ENCODE results near the gene VPS41.
"Not testable (repeated sequence)": the region's sequence is repeated elsewhere in the genome, so short reads cannot be mapped to it uniquely, and the experiment has no call there.

The VPS41 gene

DNA sequence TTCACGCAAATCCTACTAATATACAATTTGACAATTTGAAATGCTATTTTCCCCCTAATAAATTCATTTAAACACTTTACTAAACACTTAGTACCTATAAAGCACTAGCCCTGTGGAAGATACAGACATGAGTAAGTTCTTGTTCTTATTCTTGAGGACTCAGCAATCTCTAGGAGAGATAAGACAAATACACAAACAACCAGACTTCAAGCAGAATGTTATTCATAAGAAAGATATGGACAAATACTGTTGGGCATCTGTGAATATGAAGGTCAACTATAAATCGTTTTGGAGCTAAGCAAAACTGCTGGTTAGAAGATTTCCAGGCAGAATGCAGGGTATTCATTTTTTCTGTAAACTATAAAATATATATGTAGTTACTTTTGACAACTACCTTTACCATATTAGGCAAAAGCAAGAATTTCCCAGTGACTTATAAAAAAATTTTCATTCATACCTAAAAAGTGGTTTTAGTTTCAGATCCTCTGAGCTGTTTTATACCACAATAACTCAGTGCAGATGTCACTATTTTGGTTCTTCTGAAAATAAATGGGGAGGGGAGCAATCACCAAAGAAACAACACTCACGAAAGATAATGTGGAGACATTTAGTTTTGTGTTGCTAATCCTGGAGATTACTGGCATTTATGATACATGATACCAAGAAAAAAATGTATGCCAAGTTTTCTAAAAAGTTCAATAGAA, 3.8 kb downstream of the VPS41 start:
- DNase-seq, result no peak

DNA sequence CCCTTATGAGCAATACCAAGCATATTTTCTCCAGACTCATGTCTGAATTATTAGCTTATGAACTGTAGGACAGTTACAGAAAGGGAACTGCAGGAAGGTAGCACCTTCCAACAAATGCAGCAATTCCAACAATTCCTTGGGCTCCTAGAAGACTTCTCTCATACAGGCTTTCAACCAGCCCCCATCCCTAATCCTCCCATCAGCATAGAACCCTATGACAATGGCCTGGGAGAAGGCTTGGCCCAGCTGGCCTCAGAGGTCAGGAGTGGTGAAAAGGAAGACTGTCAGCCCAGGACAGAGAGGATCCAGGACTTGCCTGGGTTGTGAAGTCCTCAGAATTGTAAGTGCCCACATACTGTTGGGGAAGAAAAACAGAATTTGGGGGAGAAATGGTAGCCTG, 5.9 kb downstream of the VPS41 start:
- no peak for DNase-seq

DNA sequence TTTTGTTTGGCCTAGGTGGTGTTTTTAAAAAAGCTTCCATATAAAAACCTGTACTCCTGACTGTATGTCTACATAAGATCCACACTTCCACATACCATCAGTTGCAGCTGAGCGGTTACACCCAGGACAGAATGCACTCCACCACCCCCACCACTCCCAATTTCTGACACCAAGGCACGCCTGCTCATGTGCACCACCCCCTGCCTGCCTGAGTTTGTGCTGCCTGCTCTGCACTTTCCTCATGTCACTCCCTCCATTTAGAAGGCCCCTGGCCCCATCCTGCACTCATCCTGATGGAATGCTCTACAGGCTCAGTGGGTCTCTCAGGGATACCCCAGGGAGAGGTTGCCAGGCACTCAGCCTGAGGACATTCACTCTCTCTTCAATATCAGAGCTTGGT, 6.5 kb downstream of the VPS41 start:
- no peak for DNase-seq

DNA sequence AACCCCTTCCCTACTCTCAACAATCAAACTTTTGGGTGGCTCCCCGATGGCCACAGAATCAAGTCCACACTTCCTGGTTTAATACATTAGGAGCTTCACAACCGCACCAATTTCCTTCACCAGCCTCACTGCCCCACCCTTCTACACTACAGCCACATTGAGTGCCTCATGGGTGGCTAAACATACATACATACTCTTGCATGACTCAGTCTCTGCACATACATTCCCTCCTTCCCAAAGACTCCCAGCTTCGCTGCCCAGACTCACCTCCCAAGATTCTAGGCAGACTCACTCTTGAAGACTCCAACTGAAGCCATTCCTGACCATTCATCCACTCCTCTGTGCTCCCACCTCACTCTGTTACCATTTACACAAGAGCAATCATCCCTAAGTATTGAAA, 15.9 kb downstream of the VPS41 start:
- no peak for DNase-seq

- DNase-seq, result no peak
Observed at GRCh38 chr7:38890597-38890996, 18.4 kb downstream of the VPS41 start.

DNA sequence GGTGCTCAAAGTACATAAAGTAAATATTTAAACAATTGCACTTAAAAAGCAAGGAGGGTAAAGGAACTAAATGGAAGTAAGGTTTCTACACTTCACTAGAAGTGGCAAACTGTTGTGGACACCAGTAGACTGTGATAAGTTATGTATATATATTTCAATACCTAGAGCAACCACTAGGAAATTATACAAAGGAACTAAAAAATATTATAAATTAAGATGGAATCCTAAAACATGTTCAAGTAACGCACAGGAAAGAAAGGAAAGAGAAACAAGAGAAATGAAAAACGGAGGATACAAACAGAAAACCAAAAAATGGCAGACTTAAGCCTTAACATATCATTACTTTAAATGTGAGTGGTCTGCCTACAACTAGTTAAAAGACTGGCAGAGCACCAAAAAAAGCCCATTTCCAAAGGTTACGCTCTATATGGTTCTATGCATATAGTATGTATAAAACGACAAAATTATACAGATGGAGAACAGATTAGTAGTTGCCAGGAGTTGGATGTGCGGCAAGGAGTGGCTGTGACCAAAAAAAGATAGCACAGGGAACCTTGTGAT, 19.0 kb downstream of the VPS41 start:
- no peak for DNase-seq

DNA sequence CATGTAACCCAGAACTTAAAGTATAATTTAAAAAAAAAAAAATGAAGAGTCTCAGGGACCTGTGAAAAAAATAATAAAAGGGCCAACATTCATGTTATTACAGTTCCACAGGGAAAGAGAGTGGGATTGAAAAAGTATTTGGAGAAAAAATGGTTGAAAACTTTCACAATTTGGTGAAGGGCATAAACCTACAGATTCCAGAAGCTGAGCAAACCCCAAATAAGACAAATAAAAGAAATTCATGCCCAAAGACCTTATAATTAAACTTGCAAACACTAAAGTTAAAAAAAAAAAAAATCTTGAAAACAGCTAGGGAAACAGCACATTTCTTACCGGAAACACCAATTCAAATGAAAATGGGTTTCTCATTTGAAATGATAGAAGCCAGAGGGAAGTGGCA, 19.9 kb downstream of the VPS41 start:
- DNase-seq, result no peak

- DNase-seq, result no peak
Observed at GRCh38 chr7:38886265-38886664, 22.7 kb downstream of the VPS41 start.

DNA sequence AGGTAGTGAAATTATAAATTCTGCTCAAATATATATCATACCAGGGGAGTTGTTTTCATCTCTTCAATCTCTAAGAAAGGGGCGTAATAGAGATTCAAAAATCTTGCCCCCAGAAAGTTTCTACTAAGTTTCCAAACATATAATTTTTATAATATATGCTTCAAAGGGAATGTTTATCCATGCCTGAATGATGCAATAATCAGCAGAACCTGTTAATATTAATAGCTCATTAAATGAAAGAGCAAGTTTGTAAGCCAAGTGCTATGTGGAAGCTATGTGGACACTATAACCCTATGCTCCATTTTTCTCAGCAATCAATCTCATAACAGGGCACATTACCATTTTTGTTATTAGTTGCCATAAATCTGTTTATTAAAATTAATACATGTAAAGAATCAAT, 25.3 kb downstream of the VPS41 start:
- DNase-seq, result no peak

DNA sequence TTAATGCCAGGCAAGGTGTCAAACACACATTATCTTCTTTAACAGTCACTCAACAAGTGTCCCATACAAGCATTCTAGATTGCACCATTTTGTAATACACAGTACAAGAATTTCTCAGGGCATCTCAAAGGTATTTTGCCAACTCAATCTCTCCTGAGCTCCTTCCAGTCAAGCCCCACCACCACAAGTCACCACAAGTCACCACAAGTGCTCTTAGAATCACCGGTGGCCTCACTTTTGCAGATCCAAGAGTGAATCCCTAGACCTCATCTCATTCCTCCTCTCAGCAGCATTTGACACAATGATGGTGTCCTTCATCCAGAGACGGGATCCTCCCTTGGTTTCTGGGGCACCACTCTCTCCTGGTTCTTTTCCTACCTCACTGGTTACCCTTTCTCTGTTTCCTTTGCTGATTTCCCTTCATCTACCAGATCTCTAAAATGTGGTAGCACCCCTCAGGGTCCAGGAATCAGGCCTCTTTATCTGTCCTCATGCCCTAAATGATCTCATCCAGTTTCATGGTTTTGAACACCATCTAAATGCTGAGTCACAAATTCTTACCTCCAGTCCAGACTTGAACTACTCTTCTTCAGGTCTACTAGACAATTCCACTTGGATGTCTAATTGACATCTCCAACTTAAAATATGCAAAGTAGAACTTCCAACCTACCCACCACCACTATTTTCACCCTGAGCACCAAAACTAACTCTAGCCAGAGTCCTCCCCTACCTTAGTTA, 26.9 kb downstream of the VPS41 start:
- no peak for DNase-seq

GRCh38 chr7:38881015-38881414, 28.0 kb downstream of the VPS41 start:
- DNase-seq, result no peak

DNA sequence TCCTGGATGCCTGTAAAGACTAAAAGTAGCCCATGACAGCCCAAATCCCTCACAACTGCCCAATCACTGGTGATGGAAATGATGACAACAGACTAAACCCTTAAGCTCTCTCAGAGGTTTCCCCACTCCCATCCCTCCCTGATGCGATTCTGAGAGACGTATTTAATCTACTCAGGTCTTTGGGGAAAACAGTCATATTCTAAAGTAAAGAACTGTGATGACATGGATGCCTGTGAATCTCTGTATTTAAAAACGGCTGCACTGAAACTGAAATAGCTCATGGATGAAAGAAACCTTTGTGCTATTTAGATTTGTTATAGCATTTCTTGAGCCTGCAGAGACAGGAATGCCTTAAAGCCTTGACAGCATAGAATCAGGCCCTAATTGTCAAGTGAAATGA, 28.5 kb downstream of the VPS41 start:
- DNase-seq, result no peak

DNA sequence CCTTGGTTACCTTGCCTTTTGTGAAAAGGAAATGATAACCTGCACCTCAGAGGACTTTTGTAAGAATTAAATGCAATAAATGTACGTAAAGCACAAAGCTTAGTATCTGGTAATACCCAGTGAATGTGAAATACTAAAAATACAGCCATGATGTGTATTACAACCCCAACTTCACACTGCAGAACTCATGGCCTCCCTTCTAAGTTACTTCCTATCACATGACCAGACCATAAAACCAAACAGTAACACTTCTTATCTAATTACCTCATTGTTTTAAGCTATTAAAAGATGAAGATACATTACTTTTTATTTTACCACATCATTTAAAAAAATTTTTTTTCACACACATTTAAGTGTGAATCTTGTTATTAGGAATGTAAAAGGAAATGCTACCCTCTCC, 29.0 kb downstream of the VPS41 start:
- DNase-seq, result no peak

GRCh38 chr7:38878694-38879457, 30.1 kb downstream of the VPS41 start:
- DNase-seq, result no peak

DNA sequence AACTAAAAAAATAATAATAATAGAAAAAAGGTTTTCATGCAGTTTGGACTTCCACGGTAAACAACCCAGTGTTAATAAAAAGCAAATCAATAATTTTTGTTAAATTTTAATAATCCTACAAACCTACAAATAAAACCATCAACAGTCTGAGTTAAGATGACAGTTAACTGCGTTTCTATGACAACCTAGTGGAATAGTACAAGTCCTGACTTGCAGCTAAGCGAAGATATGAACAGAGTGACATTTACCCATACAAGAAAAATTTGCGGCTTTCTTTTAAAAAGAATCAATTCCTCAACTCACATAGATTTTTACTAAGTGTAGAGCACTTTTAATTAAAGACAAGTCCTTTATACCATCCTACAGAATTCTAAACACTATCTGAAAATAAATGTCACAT, 35.6 kb downstream of the VPS41 start:
- DNase-seq, result no peak

DNA sequence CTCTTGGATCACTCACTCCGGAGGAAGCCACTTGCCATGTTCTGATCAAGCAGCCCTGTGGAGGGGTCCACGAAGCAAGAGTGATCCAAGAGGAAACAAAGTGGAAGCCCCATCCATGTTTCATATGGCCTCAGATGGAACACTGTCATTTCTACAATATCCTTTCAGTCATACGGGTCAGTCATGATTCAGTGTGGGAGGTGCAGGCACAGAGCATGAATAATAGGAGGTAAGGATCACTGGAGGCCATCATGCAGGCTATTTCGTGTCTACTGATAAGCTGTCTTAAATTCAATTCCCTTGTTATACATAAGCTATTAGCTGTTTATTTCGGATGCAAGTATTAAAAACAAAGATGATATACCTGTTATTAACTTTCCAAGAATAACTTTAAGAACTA, 36.8 kb downstream of the VPS41 start:
- DNase-seq, result no peak

- DNase-seq, result no peak
Observed at GRCh38 chr7:38870147-38870546, 38.8 kb downstream of the VPS41 start.

- DNase-seq, result no peak
Observed at GRCh38 chr7:38863601-38864291, 45.2 kb downstream of the VPS41 start.

- no peak for DNase-seq
Observed at GRCh38 chr7:38862666-38863065, 46.3 kb downstream of the VPS41 start.

DNA sequence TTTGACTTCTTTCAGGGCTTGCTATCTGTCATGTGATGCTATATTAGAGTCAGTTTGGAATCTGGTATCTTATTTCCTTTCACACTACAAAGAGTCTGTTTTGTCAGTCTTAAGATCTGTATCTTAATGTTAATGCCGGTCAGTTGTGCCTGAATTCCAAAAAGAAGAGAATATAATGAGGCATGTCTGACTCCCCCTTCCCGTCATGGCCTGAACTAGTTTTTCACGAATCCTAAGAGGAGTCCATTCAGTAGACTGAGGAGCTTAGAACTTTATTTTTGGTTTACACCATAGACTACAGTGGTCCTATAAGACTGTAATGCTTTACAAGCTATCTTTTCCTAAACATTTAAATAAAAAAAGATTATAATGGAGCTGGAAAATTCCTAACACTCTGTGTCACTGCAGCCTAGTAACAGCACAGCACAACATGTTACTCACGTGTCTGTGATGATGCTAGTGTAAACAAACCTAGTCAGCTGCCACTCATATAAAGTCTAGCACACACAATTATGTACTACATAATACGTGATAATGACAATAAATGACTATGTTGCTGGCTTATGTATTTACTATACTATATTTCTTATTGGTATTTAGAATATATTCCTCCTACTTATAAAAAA, 50.6 kb downstream of the VPS41 start:
- no peak for DNase-seq

- DNase-seq, result no peak
Observed at GRCh38 chr7:38855867-38856266, 53.1 kb downstream of the VPS41 start.

DNA sequence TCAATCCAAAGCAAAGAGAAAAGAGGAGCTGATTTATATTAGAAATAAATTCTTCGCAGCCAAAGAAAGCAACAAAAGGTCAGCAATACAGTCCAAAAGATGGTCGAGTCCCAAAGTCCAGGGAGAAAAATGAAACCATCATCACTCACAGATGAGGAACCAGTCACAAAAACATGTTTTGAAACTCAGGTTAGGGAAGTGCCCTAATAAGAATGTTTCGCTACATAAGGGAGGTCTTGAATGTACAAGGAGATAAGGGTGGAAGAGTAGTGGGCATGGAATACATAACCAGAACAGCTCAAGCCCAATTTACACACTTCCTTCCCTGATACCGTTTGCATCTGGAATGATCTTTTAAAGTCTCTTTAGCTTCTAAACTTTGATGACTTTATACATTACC, 53.6 kb downstream of the VPS41 start:
- DNase-seq, result no peak

GRCh38 chr7:38854947-38855346, 54.0 kb downstream of the VPS41 start:
- DNase-seq, result not testable (repeated sequence)

Measured in CD4-positive, alpha-beta T cell treated with Interleukin-12 subunit alpha and Interleukin-12 subunit beta, for 1 hour (primary cell).